Activated CD4-positive, alpha-beta T cell treated with anti-CD3 and anti-CD28 coated beads, Interleukin-2, amount 10 ng/mL, durations not matched to agents 24 days and 14 days (primary cell): Measurements from ENCODE around the gene FAN1. TPM values are rescaled to one million over a fixed set of nuclear protein-coding genes. Genes with fewer than 3 reads are reported as not detected.
A peak's percentile ranks its signal among the peaks of the same experiment; 100 is the strongest.

ENCODE experiments used
- DNase-seq: peaks from one replicate; pipeline ENCODE4 v3.0.0; 2022
- H3K27ac Mint-ChIP-seq: one replicate; pipeline ENCODE4 v1.8.0; 2022; ENCODE audit warnings: mild to moderate bottlenecking, mixed read lengths
- H3K27me3 Mint-ChIP-seq: one replicate; pipeline ENCODE4 v1.8.0; 2022; ENCODE audit warnings: mixed read lengths
- H3K36me3 Mint-ChIP-seq: one replicate; pipeline ENCODE4 v1.8.0; 2022; ENCODE audit warnings: low read depth, mild to moderate bottlenecking, mixed read lengths
- H3K4me1 Mint-ChIP-seq: one replicate; pipeline ENCODE4 v1.8.0; 2021; ENCODE audit warnings: mixed read lengths
- H3K4me3 Mint-ChIP-seq: one replicate; pipeline ENCODE4 v1.8.0; 2022; ENCODE audit warnings: mild to moderate bottlenecking, moderate library complexity, mixed read lengths
- H3K9me3 Mint-ChIP-seq: one replicate; pipeline ENCODE4 v1.8.0; 2021; ENCODE audit warnings: mixed read lengths
- intact Hi-C: fragments of 100-400 bp; cut with micrococcal nuclease; formaldehyde crosslinking; loops from one replicate; pipeline ENCODE4 v1.15.1; 2023
- total RNA-seq: library from RNA; stranded (reverse); gene quantifications from 2 replicates; pipeline ENCODE4 v1.2.3, GENCODE V29; 2022

FAN1 gene
- total RNA-seq, 1 donor from 2014 or later, result 29.4 TPM

DNA sequence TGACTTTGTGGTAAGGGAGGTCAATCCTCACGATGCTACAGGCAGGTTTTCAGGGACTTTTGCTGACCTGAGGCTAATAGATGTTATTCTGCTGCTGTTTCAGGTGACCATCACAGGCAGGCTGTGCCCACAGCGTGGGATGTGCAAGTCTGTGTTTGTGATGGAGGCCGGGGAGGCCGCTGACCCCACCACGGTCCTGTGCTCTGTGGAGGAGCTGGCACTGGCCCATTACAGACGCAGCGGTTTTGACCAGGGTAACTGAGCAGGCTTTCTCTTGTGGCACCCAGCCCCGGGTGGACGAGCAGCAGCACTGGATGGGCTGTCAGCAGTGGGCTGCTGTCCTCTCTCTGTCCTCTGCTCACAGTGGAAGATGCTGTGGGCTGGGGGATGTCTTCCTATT lies 22.0 kb downstream of the FAN1 start:
- DNase-seq, result no peak
- no peak overlapping the region for H3K4me3 Mint-ChIP-seq
- no peak overlapping the region for H3K27ac Mint-ChIP-seq
- H3K27me3 Mint-ChIP-seq, result no peaks in the 10 kb centered on the region
- no peaks in the 10 kb centered on the region for H3K4me1 Mint-ChIP-seq
- H3K36me3 Mint-ChIP-seq, result peaks cover 47% of the 10 kb centered on the region
- intact Hi-C loops, result no loop called here
- no peaks in the 10 kb centered on the region for H3K9me3 Mint-ChIP-seq

- Mint-ChIP-seq H3K4me1 (no peaks in the 10 kb centered on the region), H3K9me3 (no peaks in the 10 kb centered on the region), H3K36me3 (peaks cover 48% of the 10 kb centered on the region), H3K4me3 (no peak overlapping the region), H3K27me3 (no peaks in the 10 kb centered on the region), H3K27ac (no peak overlapping the region)
- intact Hi-C loops, result no loop called here
- DNase-seq, result no peak
Measured at GRCh38 chr15:30926161-30926560, 22.4 kb downstream of the FAN1 start.

GRCh38 chr15:30927148-30927761 lies 23.5 kb downstream of the FAN1 start:
- H3K36me3 Mint-ChIP-seq, result peaks cover 49% of the 10 kb centered on the region
- H3K9me3 Mint-ChIP-seq, result no peaks in the 10 kb centered on the region
- no peaks in the 10 kb centered on the region for H3K4me1 Mint-ChIP-seq
- DNase-seq, result no peak
- intact Hi-C loops, result no loop called here
- H3K27me3 Mint-ChIP-seq, result no peaks in the 10 kb centered on the region
- H3K27ac Mint-ChIP-seq, result no peak overlapping the region
- no peak overlapping the region for H3K4me3 Mint-ChIP-seq

GRCh38 chr15:30928076-30928475 lies 24.4 kb downstream of the FAN1 start:
- Mint-ChIP-seq H3K4me3 (no peak overlapping the region), H3K36me3 (peaks cover 50% of the 10 kb centered on the region), H3K4me1 (peaks cover 2% of the 10 kb centered on the region), H3K9me3 (no peaks in the 10 kb centered on the region), H3K27me3 (no peaks in the 10 kb centered on the region), H3K27ac (no peak overlapping the region)
- DNase-seq, result no peak
- intact Hi-C loops, result no loop called here

- H3K9me3 Mint-ChIP-seq, result no peaks in the 10 kb centered on the region
- intact Hi-C loops, result no loop called here
- no peak for DNase-seq
- no peak overlapping the region for H3K4me3 Mint-ChIP-seq
- H3K4me1 Mint-ChIP-seq, result peaks cover 6% of the 10 kb centered on the region
- no peaks in the 10 kb centered on the region for H3K27me3 Mint-ChIP-seq
- H3K36me3 Mint-ChIP-seq, result peaks cover 47% of the 10 kb centered on the region
- H3K27ac Mint-ChIP-seq, result no peak overlapping the region
Measured at GRCh38 chr15:30929064-30929669, 25.5 kb downstream of the FAN1 start.

- peaks cover 6% of the 10 kb centered on the region for H3K4me1 Mint-ChIP-seq
- H3K9me3 Mint-ChIP-seq, result no peaks in the 10 kb centered on the region
- DNase-seq, result no peak
- H3K4me3 Mint-ChIP-seq, result no peak overlapping the region
- peaks cover 51% of the 10 kb centered on the region for H3K36me3 Mint-ChIP-seq
- H3K27ac Mint-ChIP-seq, result no peak overlapping the region
- intact Hi-C loops, result no loop called here
- no peaks in the 10 kb centered on the region for H3K27me3 Mint-ChIP-seq
Measured at GRCh38 chr15:30929982-30930381, 26.3 kb downstream of the FAN1 start.

GRCh38 chr15:30930422-30930821 lies 26.7 kb downstream of the FAN1 start:
- intact Hi-C loops, result no loop called here
- Mint-ChIP-seq H3K4me1 (peaks cover 6% of the 10 kb centered on the region), H3K9me3 (no peaks in the 10 kb centered on the region), H3K36me3 (peaks cover 51% of the 10 kb centered on the region), H3K4me3 (no peak overlapping the region), H3K27me3 (no peaks in the 10 kb centered on the region), H3K27ac (no peak overlapping the region)
- DNase-seq, result no peak

- intact Hi-C loops, result no loop called here
- no peaks in the 10 kb centered on the region for H3K9me3 Mint-ChIP-seq
- H3K27ac Mint-ChIP-seq, result peak overlapping the region; percentile 26
- H3K4me1 Mint-ChIP-seq, result peaks cover 6% of the 10 kb centered on the region
- H3K4me3 Mint-ChIP-seq, result no peak overlapping the region
- H3K27me3 Mint-ChIP-seq, result no peaks in the 10 kb centered on the region
- peaks cover 64% of the 10 kb centered on the region for H3K36me3 Mint-ChIP-seq
- no peak for DNase-seq
Measured at GRCh38 chr15:30933293-30933692, 29.6 kb downstream of the FAN1 start.

- no peak for DNase-seq
- Mint-ChIP-seq H3K9me3 (no peaks in the 10 kb centered on the region), H3K36me3 (peaks cover 62% of the 10 kb centered on the region), H3K27me3 (no peaks in the 10 kb centered on the region), H3K4me3 (no peak overlapping the region), H3K27ac (no peak overlapping the region), H3K4me1 (no peaks in the 10 kb centered on the region)
- intact Hi-C loops, result no loop called here
Measured at GRCh38 chr15:30939161-30939560, 35.4 kb downstream of the FAN1 start.

DNA sequence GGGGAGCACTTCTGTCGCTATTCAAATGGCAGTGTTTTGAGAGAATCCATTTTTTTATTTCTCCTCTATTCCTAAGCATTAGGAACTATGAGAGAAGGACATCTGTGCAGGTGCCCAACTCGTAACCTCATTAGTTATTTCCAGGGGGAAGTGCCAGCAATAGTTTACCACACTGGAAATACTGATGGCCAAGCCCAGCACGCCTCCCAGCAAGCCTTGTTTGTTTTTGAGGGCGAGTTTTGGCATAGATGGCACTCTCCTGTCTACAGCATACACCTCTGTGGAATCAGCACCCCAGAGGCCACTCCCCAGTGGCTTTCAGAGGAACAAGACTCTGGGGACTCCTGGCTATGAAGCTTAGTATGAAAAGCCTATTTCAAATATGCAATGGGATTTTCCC lies 36.6 kb downstream of the FAN1 start:
- no peaks in the 10 kb centered on the region for H3K27me3 Mint-ChIP-seq
- H3K9me3 Mint-ChIP-seq, result no peaks in the 10 kb centered on the region
- peaks cover 62% of the 10 kb centered on the region for H3K36me3 Mint-ChIP-seq
- no peak overlapping the region for H3K4me3 Mint-ChIP-seq
- H3K27ac Mint-ChIP-seq, result no peak overlapping the region
- no peaks in the 10 kb centered on the region for H3K4me1 Mint-ChIP-seq
- intact Hi-C loops, result no loop called here
- DNase-seq, result no peak

- H3K36me3 Mint-ChIP-seq, result peaks cover 60% of the 10 kb centered on the region
- intact Hi-C loops, result no loop called here
- DNase-seq, result no peak
- no peaks in the 10 kb centered on the region for H3K27me3 Mint-ChIP-seq
- H3K9me3 Mint-ChIP-seq, result no peaks in the 10 kb centered on the region
- no peaks in the 10 kb centered on the region for H3K4me1 Mint-ChIP-seq
- H3K4me3 Mint-ChIP-seq, result no peak overlapping the region
- no peak overlapping the region for H3K27ac Mint-ChIP-seq
Measured at GRCh38 chr15:30941520-30941919, 37.8 kb downstream of the FAN1 start.

DNA sequence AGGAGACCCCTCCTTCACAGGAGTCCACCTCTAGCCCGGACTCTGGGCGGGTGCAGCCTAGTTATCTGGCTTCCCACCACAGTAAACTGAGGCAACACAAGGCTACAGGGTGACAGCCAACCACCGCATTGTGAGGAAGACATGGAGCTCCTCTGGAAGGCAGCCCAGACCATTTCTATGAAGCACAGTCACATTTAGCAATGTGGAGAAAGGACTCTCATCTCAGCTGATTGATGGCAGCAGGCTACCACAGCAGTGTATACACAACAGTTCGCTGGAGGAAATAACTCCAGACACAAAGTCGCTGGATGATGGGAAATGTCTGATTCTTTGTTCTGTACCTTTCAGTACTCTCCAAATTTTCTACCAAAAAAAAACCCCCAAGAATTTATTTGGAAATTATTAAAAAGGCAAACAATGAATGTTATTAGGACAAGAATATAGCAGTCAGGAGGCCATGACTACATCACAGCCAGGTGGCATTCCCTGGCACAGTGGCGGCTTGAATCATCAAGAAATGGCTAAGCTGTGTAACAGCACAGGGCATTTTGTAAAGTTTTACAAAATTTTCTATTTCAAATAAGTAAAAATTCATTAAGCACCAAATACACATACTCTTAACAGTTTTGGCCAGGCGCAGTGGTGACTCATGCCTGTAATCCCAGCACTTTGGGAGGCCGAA lies 40.1 kb downstream of the FAN1 start:
- intact Hi-C loops, result no loop called here
- no peak for DNase-seq
- H3K27me3 Mint-ChIP-seq, result no peaks in the 10 kb centered on the region
- H3K4me3 Mint-ChIP-seq, result no peak overlapping the region
- peaks cover 55% of the 10 kb centered on the region for H3K36me3 Mint-ChIP-seq
- H3K27ac Mint-ChIP-seq, result no peak overlapping the region
- no peaks in the 10 kb centered on the region for H3K9me3 Mint-ChIP-seq
- no peaks in the 10 kb centered on the region for H3K4me1 Mint-ChIP-seq

- intact Hi-C loops, result no loop called here
Measured at GRCh38 chr15:30953183-30953582, 49.5 kb downstream of the FAN1 start.

GRCh38 chr15:30953731-30954378 lies 50.1 kb downstream of the FAN1 start:
- Mint-ChIP-seq H3K4me1 (peaks cover 6% of the 10 kb centered on the region), H3K4me3 (no peak overlapping the region), H3K27me3 (no peaks in the 10 kb centered on the region), H3K36me3 (peaks cover 62% of the 10 kb centered on the region), H3K27ac (no peak overlapping the region), H3K9me3 (no peaks in the 10 kb centered on the region)
- intact Hi-C loops, result no loop called here
- DNase-seq, result no peak

More at GRCh38 chr15:30953183-30953582, 49.5 kb downstream of the FAN1 start:
- no peaks in the 10 kb centered on the region for H3K27me3 Mint-ChIP-seq
- no peaks in the 10 kb centered on the region for H3K9me3 Mint-ChIP-seq
- H3K4me3 Mint-ChIP-seq, result no peak overlapping the region
- no peak overlapping the region for H3K27ac Mint-ChIP-seq
- DNase-seq, result no peak
- H3K4me1 Mint-ChIP-seq, result peaks cover 6% of the 10 kb centered on the region
- peaks cover 66% of the 10 kb centered on the region for H3K36me3 Mint-ChIP-seq
